Central memory CD4-positive, alpha-beta T cell (primary cell): ENCODE results near the gene ACTL10.
"Not testable (repeated sequence)": the region's sequence is repeated elsewhere in the genome, so short reads cannot be mapped to it uniquely, and the experiment has no call there.

Source experiments
- DNase-seq: peaks from one replicate; pipeline ENCODE4 v3.0.0; 2022

The ACTL10 gene

GRCh38 chr20:33697129-33697528 lies 30.4 kb downstream of the ACTL10 start:
- DNase-seq, result no peak

- DNase-seq, result not testable (repeated sequence)
Measured at GRCh38 chr20:33698966-33699365, 32.2 kb downstream of the ACTL10 start.

- DNase-seq, result not testable (repeated sequence)
Measured at GRCh38 chr20:33700696-33701441, 34.1 kb downstream of the ACTL10 start.

- DNase-seq, result no peak
Measured at GRCh38 chr20:33701629-33702450, 35.1 kb downstream of the ACTL10 start.

- DNase-seq, result no peak
Measured at GRCh38 chr20:33702861-33703260, 36.1 kb downstream of the ACTL10 start.

- DNase-seq, result no peak
Measured at GRCh38 chr20:33703498-33704137, 36.9 kb downstream of the ACTL10 start.

- DNase-seq, result no peak
Measured at GRCh38 chr20:33704197-33704924, 37.6 kb downstream of the ACTL10 start.

- no peak for DNase-seq
Measured at GRCh38 chr20:33707668-33708067, 40.9 kb downstream of the ACTL10 start.

- no peak for DNase-seq
Measured at GRCh38 chr20:33709398-33709797, 42.7 kb downstream of the ACTL10 start.

- no peak for DNase-seq
Measured at GRCh38 chr20:33709905-33710541, 43.3 kb downstream of the ACTL10 start.

GRCh38 chr20:33710681-33711445 lies 44.1 kb downstream of the ACTL10 start:
- no peak for DNase-seq

GRCh38 chr20:33711446-33711738 lies 44.6 kb downstream of the ACTL10 start:
- DNase-seq, result no peak

- DNase-seq, result no peak
Measured at GRCh38 chr20:33713865-33714367, 47.2 kb downstream of the ACTL10 start.

GRCh38 chr20:33716498-33716897 lies 49.8 kb downstream of the ACTL10 start:
- DNase-seq, result no peak
